Fibroblast of mammary gland (primary cell): ENCODE measurements around the gene PADI2.

Experiments used
- DNase-seq: peaks from one replicate; pipeline ENCODE4 v3.0.0-alpha.2; 2010; ENCODE audit warnings: low read depth
- H3K4me3 ChIP-seq: 2 replicates; pipeline ENCODE4 v1.5.1; 2011; ENCODE audit warnings: low read depth, mild to moderate bottlenecking, low read length, moderate library complexity; ENCODE audit not compliant: control insufficient read depth
- TF ChIP-seq, protein P1 (sequence below): conservative IDR thresholded peaks from 2 replicates; pipeline ENCODE4 v1.5.1; 2011; ENCODE audit warnings: low read depth, low read length, inconsistent platforms; ENCODE audit not compliant: control insufficient read depth, insufficient read depth

PADI2 gene

DNA sequence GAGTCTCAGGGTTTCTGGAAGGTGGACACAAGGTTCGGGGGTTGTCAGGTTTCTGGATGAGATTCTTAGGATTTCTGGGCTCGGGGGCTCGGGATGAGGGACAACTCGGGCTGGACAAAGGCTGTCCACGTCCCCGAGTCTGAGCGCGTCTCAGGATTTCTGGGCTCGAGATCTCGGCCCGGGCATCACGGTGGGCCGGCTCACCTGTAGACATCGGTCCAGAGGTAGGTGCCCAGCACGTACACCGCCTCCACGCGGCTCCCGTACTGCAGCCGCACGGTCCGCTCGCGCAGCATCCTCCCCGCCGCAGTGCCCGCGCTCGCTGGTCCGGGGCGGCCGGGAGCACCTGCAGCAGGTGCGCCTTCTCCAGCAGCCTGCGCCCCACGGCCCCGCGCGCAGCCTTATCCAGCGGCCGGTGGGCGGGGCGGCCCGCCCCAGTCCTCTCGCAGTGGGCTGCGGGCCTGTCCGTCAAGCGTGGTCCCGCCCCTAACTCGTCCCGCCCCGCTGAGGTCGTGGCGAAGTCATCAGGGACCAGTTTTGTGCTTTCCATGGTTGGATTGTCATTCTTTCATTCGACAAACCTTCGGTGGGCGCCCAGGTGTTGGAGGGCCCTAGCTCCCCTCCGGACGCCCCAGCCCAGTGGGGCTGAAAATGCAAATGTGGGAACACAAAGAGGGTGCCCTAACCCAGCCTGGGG, at the start of gene PADI2:
Gene PADI2 (minus strand): TSS at position 376 of the 697 bp plus-strand sequence. CDS start 80 bp downstream, at position 296.
- peak; percentile 19 for DNase-seq
- TF ChIP-seq, protein P1, sequence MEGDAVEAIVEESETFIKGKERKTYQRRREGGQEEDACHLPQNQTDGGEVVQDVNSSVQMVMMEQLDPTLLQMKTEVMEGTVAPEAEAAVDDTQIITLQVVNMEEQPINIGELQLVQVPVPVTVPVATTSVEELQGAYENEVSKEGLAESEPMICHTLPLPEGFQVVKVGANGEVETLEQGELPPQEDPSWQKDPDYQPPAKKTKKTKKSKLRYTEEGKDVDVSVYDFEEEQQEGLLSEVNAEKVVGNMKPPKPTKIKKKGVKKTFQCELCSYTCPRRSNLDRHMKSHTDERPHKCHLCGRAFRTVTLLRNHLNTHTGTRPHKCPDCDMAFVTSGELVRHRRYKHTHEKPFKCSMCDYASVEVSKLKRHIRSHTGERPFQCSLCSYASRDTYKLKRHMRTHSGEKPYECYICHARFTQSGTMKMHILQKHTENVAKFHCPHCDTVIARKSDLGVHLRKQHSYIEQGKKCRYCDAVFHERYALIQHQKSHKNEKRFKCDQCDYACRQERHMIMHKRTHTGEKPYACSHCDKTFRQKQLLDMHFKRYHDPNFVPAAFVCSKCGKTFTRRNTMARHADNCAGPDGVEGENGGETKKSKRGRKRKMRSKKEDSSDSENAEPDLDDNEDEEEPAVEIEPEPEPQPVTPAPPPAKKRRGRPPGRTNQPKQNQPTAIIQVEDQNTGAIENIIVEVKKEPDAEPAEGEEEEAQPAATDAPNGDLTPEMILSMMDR = no peak
- no peak within 1 kb of the TSS for H3K4me3 ChIP-seq

DNA sequence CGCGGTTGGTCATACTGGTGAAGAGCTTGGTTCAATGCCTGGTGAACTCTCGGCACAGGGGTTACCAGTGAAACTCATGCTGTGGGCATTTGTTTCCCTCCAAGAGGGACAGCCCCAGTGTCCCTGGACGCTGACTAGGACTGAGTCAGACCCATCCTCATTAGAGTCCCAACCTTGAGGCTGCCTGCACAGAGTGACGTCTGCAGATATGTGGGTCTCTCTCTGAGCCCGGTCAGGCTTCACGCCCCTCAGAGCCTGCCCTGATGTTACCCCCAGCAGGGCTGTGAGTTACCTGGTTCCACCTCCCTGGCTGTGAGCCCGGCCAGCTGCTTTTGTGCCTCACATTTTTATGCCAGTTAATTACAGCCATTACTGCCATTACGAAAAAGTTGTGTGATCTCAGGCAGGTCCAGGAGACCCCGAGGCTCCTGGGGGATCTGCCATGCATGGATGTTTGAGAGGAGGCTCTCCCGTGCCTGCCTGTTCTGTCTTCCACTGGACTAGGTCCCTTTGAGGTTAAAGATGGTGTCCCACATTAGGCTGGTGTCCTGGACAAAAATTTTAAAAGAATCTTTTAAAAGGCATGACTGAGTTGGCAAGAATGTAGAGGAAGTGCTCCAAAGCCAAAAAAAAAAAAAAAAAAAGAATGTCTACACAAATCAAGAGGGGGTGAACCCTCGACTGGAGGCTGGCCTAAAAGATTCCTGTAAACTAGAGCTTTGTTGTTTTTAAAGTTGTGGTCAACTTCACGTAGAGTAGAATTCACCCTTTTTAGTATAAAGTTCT, 49.0 kb upstream of the PADI2 start:
- DNase-seq = peak; percentile 82
- TF ChIP-seq, protein P1 = no peak
- no peak overlapping the region for H3K4me3 ChIP-seq

GRCh38 chr1:17167786-17168090, 48.5 kb upstream of the PADI2 start:
- no peak for DNase-seq
- TF ChIP-seq, protein P1 = no peak
- H3K4me3 ChIP-seq = no peak overlapping the region

GRCh38 chr1:17167041-17167785, 48.0 kb upstream of the PADI2 start:
- H3K4me3 ChIP-seq = no peak overlapping the region
- TF ChIP-seq, protein P1 = no peak
- DNase-seq = no peak

DNA sequence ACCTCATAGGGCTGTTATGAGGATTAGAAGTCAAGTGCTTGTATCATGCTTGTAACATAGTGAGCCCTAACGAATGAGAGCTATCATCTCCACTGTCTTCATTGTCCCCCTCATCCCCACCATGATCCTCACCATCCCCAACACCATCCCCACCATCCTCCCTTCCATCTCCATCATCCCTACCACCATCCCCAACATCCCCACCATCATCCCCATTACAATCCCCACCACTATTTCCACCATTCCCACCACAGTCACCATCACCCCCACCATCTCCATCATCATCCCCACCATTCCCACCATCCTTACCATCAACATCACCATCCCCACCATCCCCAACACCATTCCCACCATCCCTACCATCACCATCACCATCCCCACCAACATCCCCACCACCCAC, 46.6 kb upstream of the PADI2 start:
- TF ChIP-seq, protein P1 = no peak
- no peak for DNase-seq
- no peak overlapping the region for H3K4me3 ChIP-seq

DNA sequence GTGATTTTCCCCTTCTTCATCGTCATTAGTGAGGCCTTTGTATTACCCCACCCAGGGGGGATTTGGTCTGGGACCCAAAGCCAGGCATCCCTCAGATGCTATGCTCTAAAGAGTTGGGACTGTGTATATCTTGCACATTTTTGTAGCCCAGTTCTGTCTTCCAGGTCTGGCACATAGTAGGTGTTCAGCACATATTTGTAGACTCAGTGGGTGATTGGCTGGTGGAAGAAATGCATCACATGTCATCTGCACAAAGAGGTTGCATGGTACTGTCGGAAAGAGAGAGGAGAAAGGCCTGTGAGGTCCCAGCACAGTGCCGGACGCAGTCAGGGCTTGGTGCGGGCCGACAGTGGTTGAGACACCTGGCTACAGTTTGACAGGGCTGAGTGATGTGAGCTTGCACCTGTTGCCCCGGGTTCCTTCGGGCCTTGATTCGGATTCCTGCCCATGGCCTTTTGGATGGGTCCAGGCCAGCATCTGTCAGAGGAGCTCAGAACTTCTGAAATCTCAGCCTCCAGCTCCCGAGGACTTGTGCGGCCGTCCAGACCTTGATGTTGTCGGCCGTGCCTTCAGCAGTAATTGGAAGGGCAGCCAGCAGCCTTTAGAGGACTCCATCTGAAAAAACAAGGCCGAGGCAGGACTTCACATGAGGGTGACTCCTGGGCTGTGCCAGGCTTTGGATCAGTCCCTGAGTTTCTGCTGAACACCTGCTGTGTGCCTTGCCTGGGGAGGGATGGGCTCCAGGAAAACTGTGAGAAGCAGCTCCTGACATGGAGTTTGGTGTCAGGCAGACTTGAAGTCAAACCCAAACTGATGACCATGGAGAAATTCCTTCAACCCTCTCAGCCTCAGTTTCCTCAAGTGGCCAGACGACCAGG, 44.8 kb upstream of the PADI2 start:
- TF ChIP-seq, protein P1 = no peak
- no peak overlapping the region for H3K4me3 ChIP-seq
- no peak for DNase-seq
